Prostate gland (tissue), 2 donors: ENCODE data around the gene AFF3.

Source experiments
- POLR2A ChIP-seq: fragments of 450-650 bp; IDR thresholded peaks from one replicate; pipeline ENCODE4 v1.6.1; 2016; ENCODE audit warnings: antibody characterized with exemption, mild to moderate bottlenecking
- TF ChIP-seq, protein P1 (sequence below), 4 experiments: fragments of 200-600 bp in 2 of 4; fragments of 450-650 bp in 2 of 4; sonication (generic) in 2 of 4; IDR thresholded peaks; 1 replicate in 3 of 4; 2 replicates in 1 of 4; pipeline ENCODE4 v1.5.1; 2016 to 2019; ENCODE audit warnings: antibody characterized with exemption in 4 of 4, mild to moderate bottlenecking in 2 of 4, moderate library complexity in 2 of 4

DNA sequence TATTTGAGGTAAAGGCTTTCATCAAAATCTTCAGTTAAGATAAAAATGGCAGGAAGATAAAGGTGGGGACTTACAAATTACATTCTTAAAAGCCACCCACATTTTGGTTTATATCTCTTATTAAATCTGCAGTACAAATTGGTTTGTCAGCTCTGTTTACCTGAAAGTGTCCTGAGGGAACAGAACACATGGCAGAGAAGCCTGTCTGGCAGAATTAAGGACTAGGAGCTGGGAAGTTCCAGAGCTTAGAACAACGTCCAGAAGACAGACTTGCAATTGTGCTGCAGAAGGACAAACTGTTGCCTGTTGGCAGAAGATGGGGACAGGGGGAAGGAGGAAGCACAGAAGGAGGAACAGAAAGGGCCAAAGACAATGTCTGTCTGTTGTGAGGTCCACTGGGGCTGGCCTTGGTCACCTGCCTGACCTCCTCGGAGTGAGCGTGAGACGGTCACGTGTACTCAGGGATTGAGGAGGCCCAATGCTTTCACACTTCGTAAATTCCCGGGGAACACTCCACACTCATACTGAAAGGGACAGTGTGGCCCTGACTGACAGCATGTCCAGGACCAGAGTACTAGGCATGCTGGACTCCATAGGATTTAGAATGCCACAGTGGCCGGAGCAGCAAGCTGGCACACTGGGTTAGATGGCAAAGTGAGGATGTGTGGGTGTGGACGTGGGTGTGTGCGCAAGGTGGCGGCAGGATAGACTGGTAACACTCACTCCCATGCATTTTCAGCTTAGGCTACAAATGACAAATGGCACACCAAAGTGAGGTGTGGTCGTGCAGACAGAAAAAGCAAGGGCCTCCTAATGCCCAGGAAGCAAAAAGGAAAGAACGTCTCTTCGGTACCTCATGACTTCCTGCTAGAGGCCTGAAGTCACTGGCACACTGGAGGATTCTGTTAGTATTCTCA lies 441.6 kb downstream of the AFF3 start:
- TF ChIP-seq, protein P1, sequence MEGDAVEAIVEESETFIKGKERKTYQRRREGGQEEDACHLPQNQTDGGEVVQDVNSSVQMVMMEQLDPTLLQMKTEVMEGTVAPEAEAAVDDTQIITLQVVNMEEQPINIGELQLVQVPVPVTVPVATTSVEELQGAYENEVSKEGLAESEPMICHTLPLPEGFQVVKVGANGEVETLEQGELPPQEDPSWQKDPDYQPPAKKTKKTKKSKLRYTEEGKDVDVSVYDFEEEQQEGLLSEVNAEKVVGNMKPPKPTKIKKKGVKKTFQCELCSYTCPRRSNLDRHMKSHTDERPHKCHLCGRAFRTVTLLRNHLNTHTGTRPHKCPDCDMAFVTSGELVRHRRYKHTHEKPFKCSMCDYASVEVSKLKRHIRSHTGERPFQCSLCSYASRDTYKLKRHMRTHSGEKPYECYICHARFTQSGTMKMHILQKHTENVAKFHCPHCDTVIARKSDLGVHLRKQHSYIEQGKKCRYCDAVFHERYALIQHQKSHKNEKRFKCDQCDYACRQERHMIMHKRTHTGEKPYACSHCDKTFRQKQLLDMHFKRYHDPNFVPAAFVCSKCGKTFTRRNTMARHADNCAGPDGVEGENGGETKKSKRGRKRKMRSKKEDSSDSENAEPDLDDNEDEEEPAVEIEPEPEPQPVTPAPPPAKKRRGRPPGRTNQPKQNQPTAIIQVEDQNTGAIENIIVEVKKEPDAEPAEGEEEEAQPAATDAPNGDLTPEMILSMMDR (IDR thresholded peaks at IDR 0.05), result no peak
- TF ChIP-seq POLR2A, result no peak
